ENCODE measurements around the gene HEXB.

The HEXB gene

GRCh38 chr5:74684900-74685851, at the start of gene HEXB:
Gene HEXB (plus strand): TSS chr5:74685233. CDS start chr5:74685261, 28 bp downstream.
- peak in 1 of 2 experiments; percentile 8 for DNase-seq

GRCh38 chr5:74636149-74636548, 48.9 kb upstream of the HEXB start:
- DNase-seq = no peak

- DNase-seq = no peak
Observed at GRCh38 chr5:74636552-74636951, 48.5 kb upstream of the HEXB start.

GRCh38 chr5:74638544-74638969, 46.5 kb upstream of the HEXB start:
- no peak for DNase-seq

GRCh38 chr5:74638970-74639806, 45.8 kb upstream of the HEXB start:
- DNase-seq = no peak

GRCh38 chr5:74639807-74640449, 45.1 kb upstream of the HEXB start:
- DNase-seq = no peak

GRCh38 chr5:74640450-74640953, 44.5 kb upstream of the HEXB start, which contains the start of gene ENC1:
Gene ENC1 (minus strand): TSS chr5:74640728. CDS start chr5:74636485, 4,243 bp downstream.
- DNase-seq = peak; percentile 72 to 81

GRCh38 chr5:74640954-74641734, 43.9 kb upstream of the HEXB start:
- peak in 1 of 2 experiments; percentile 39 for DNase-seq

GRCh38 chr5:74641735-74642542, 43.1 kb upstream of the HEXB start:
- DNase-seq = peak in 1 of 2 experiments; percentile 21

GRCh38 chr5:74642543-74642863, 42.5 kb upstream of the HEXB start:
- DNase-seq = no peak

- peak in 1 of 2 experiments; percentile 9 for DNase-seq
Observed at GRCh38 chr5:74643111-74643562, 41.9 kb upstream of the HEXB start.

- DNase-seq = peak in 1 of 2 experiments; percentile 18
Observed at GRCh38 chr5:74647096-74647495, 37.9 kb upstream of the HEXB start.

- DNase-seq = peak; percentile 43 to 54
Observed at GRCh38 chr5:74648835-74649293, 36.2 kb upstream of the HEXB start.

- no peak for DNase-seq
Observed at GRCh38 chr5:74649421-74649973, 35.5 kb upstream of the HEXB start.

GRCh38 chr5:74651710-74652109, 33.3 kb upstream of the HEXB start:
- DNase-seq = no peak

- no peak for DNase-seq
Observed at GRCh38 chr5:74652576-74652975, 32.5 kb upstream of the HEXB start.

GRCh38 chr5:74653991-74654390, 31.0 kb upstream of the HEXB start:
- no peak for DNase-seq

GRCh38 chr5:74655206-74655605, 29.8 kb upstream of the HEXB start:
- DNase-seq = no peak

GRCh38 chr5:74655716-74656115, 29.3 kb upstream of the HEXB start:
- no peak for DNase-seq

GRCh38 chr5:74657165-74657564, 27.9 kb upstream of the HEXB start:
- no peak for DNase-seq

- DNase-seq = no peak
Observed at GRCh38 chr5:74659172-74659571, 25.9 kb upstream of the HEXB start.

All from NCI-H1930 (cell line).